GM18526 (cell line): ENCODE measurements around the gene ZNF267.

Source experiments
- POLR2A ChIP-seq: IDR thresholded peaks from 3 replicates; pipeline ENCODE4 v1.6.1; 2011; ENCODE audit not compliant: insufficient read length; ENCODE audit errors: extremely low read depth

Gene ZNF267

GRCh38 chr16:31873556-31874365 is at the start of gene ZNF267:
TSS of gene ZNF267 (plus strand) at chr16:31873807. CDS start at chr16:31873967, 160 bp downstream.
- peak; percentile 92 for TF ChIP-seq POLR2A

GRCh38 chr16:31833047-31833446 is 40.6 kb upstream of the ZNF267 start:
- no peak for TF ChIP-seq POLR2A

GRCh38 chr16:31842864-31843263 is 30.7 kb upstream of the ZNF267 start:
- TF ChIP-seq POLR2A, result no peak

- TF ChIP-seq POLR2A, result no peak
Measured at GRCh38 chr16:31853291-31853690, 20.3 kb upstream of the ZNF267 start.

- TF ChIP-seq POLR2A, result no peak
Measured at GRCh38 chr16:31860508-31860907, 13.1 kb upstream of the ZNF267 start.

GRCh38 chr16:31861455-31861854 is 12.2 kb upstream of the ZNF267 start:
- TF ChIP-seq POLR2A, result no peak

GRCh38 chr16:31862761-31863160 is 10.8 kb upstream of the ZNF267 start:
- no peak for TF ChIP-seq POLR2A

GRCh38 chr16:31868164-31868563 is 5.4 kb upstream of the ZNF267 start:
- TF ChIP-seq POLR2A, result no peak

- TF ChIP-seq POLR2A, result no peak
Measured at GRCh38 chr16:31868691-31869167, 4.9 kb upstream of the ZNF267 start.

- TF ChIP-seq POLR2A, result no peak
Measured at GRCh38 chr16:31869511-31870201, 4.0 kb upstream of the ZNF267 start.

GRCh38 chr16:31870809-31871208 is 2.8 kb upstream of the ZNF267 start:
- TF ChIP-seq POLR2A, result no peak

- no peak for TF ChIP-seq POLR2A
Measured at GRCh38 chr16:31871510-31871909, 2.1 kb upstream of the ZNF267 start.

- TF ChIP-seq POLR2A, result no peak
Measured at GRCh38 chr16:31872201-31872600, 1.4 kb upstream of the ZNF267 start.

- TF ChIP-seq POLR2A, result no peak
Measured at GRCh38 chr16:31874366-31875111, 932 bp downstream of the ZNF267 start.

GRCh38 chr16:31875112-31875803 is 1.7 kb downstream of the ZNF267 start:
- no peak for TF ChIP-seq POLR2A
